AG04449 (cell line): ENCODE results near the gene GCGR.

Source experiments
- CTCF ChIA-PET: fragments of 350-600 bp; formaldehyde crosslinking; extraction: SDS; loops from one replicate; lab custom pipeline; 2021; ENCODE audit warnings: antibody characterized with exemption; lab: Yijun Ruan, JAX
- POLR2A ChIA-PET: fragments of 400-600, 350-600 bp; formaldehyde crosslinking; extraction: SDS; loops from one replicate; lab custom pipeline; 2020; ENCODE audit warnings: antibody characterized with exemption, inconsistent platforms; lab: Yijun Ruan, JAX
- DNase-seq: peaks from one replicate; pipeline ENCODE4 v3.0.0-alpha.2; 2010; ENCODE audit warnings: low read depth, low spot score
- H3K4me3 ChIP-seq: 2 replicates; pipeline ENCODE4 v1.5.1; 2011; ENCODE audit warnings: low read depth, mild to moderate bottlenecking, control low read depth, low read length
- TF ChIP-seq, protein P1 (sequence below): IDR thresholded peaks from one replicate; pipeline ENCODE4 v1.5.1; 2011; ENCODE audit warnings: mild to moderate bottlenecking, moderate library complexity, low read length, control low read depth, inconsistent platforms; ENCODE audit not compliant: insufficient read depth; ENCODE audit errors: missing control alignments

The GCGR gene

DNA sequence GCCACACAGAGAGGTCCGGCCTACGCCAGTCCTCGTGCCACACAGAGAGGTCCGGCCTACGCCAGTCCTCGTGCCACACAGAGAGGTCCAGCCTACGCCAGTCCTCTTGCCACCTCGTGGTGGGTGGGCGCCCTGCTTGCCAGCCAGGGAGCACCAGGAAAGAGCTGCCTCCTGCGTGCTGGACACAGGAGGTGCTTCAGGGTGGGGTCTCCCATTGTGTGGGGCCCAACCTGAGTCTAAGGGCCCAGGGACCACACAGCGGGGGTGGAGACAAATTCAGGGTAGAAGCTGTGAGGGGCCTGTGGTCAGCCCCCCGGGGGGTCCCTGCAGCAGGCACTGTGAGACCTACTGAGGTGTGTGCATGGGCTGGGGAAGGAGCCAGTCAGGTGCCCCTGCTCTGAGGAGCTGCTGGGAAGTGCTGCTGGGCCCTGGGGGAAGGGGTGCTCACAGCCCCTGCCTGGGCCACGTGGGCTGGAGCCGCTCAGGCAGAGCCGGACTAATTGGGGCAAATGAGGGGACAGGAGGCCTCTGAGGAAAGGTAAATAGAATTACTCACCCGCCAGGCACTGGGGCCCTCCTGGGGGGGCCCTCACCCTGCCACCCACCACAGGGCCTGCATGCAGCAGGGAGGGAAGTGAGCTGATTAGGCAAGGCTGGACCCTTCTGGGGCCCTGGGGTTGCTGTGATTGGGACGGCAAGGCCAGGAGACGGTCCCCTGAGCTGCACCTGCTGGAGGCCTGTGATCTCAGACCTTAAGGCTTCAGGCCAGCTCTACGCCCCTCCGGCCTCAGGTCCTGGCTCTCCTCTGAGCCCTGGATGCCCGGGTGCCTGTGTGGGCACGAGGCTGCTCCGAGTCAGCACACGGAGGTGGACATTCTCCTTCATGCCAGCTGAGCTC is 11.0 kb downstream of the GCGR start:
- H3K4me3 ChIP-seq = no peak overlapping the region
- ChIA-PET CTCF (no interaction called here), POLR2A (interaction anchor here (0.7 kb wide), 1 partner anchor 44 kb away, joined by 3 read pairs; no protein-coding TSS in a partner anchor)
- DNase-seq = no peak
- TF ChIP-seq, protein P1, sequence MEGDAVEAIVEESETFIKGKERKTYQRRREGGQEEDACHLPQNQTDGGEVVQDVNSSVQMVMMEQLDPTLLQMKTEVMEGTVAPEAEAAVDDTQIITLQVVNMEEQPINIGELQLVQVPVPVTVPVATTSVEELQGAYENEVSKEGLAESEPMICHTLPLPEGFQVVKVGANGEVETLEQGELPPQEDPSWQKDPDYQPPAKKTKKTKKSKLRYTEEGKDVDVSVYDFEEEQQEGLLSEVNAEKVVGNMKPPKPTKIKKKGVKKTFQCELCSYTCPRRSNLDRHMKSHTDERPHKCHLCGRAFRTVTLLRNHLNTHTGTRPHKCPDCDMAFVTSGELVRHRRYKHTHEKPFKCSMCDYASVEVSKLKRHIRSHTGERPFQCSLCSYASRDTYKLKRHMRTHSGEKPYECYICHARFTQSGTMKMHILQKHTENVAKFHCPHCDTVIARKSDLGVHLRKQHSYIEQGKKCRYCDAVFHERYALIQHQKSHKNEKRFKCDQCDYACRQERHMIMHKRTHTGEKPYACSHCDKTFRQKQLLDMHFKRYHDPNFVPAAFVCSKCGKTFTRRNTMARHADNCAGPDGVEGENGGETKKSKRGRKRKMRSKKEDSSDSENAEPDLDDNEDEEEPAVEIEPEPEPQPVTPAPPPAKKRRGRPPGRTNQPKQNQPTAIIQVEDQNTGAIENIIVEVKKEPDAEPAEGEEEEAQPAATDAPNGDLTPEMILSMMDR = no peak

DNA sequence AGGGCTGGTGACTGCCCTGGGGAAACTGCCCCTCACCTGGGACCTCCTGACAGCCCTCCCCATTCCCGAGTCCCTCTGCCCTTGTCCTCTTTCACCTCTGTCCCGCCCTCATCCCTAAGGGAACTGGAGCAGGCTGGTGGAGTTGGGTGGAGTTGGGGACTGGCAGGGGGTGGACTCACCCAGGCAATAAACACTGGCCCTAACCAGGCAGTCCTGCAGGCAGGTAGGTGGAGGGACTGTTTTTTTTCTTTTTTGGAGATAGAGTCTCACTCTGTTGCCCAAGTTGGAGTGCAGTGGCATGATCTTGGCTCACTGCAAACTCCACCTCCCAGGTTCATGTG is 11.7 kb downstream of the GCGR start:
- DNase-seq = no peak
- TF ChIP-seq, protein P1 = no peak
- ChIA-PET CTCF (no interaction called here), POLR2A (interaction anchor here (0.7 kb wide), 1 partner anchor 44 kb away, joined by 3 read pairs; no protein-coding TSS in a partner anchor)
- no peak overlapping the region for H3K4me3 ChIP-seq

DNA sequence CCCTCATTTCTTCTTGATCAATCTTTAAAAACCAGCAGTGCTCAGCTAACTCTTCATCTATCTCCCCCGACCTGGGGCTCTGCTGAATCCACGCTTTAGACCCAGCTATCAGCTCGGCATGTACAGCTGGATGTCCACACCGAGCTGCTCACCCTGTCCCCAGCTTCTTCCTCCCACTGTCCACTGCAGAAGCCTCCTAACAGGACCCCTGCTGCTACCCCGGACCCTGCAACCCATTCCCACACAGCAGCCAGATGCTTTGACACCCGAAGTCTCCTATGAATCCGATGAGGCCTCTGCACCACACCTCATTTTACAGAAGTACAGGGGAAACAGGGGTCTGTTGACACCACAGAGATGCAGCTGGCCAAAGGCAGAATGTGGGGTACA is 13.8 kb downstream of the GCGR start:
- TF ChIP-seq, protein P1 = no peak
- no peak for DNase-seq
- no peak overlapping the region for H3K4me3 ChIP-seq
- ChIA-PET POLR2A (no interaction called here), CTCF (interaction anchor here (1.3 kb wide), 1 partner anchor 10 kb away, joined by 4 read pairs; no protein-coding TSS in a partner anchor)

DNA sequence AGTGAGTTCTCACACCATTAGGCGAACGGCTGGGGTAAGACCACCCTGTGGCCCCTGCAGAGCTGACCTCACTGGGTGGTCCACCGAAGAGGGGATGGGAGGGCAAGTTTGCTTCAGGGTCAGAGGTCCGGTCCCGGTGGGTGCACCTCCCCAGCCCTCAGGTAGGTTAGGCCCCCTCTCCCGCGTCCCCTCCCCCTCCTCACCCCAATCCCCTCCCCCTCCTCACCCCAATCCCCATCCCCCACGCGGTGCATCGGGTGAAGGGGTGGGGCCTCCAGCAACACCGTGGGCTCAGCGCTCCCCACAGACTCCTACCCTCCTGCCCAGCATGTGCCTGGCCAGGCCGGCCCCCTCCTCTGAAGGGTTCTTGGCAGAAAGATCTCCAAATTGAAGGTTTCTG is 15.8 kb downstream of the GCGR start:
- no peak overlapping the region for H3K4me3 ChIP-seq
- ChIA-PET CTCF (no interaction called here), POLR2A (no interaction called here)
- no peak for DNase-seq
- TF ChIP-seq, protein P1 = no peak

DNA sequence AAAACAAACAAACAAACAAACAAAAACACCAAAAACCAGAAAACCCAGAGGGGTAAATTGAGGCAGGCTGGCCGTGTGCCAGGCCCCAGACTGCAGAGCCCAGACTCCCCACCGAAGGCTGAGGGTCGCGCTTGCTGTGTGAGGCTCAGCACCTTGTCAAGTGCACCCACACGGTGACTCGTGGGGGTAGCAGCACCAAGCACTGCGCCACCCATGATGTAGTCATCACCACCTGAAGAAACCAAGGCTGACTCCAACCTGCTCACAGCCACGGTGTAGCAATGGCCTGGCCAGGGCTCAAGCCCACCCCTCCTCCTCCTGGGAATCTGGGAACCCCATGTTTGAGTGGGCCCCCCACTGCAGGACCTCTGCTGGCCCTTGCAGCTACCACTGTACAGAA is 17.2 kb downstream of the GCGR start:
- no peak overlapping the region for H3K4me3 ChIP-seq
- TF ChIP-seq, protein P1 = no peak
- ChIA-PET POLR2A (interaction anchor here (1.3 kb wide), 1 partner anchor 12 kb away, joined by 3 read pairs; the partner anchor contains the start of gene MCRIP1), CTCF (interaction anchor here (1.7 kb wide), 1 partner anchor 31 kb away, joined by 3 read pairs; no protein-coding TSS in a partner anchor)
- DNase-seq = no peak
